ENCODE data around the gene OARD1.

- TF ChIP-seq CTCF (IDR thresholded peaks at IDR 0.05; ENCODE audit: low read length) (no peak), EZH2 (optimal IDR thresholded peaks at IDR 0.05; ENCODE audit: low read depth, low read length) (no peak)
Observed at GRCh38 chr6:41055149-41055548, 17.0 kb downstream of the OARD1 start.

Data from MM.1S (cell line).